GM19395 (cell line): Measurements from ENCODE around the gene HNRNPU.
"Not testable (repeated sequence)": the region's sequence is repeated elsewhere in the genome, so short reads cannot be mapped to it uniquely, and the experiment has no call there.

Experiments
- ATAC-seq: cut with Tn5 transposase; IDR thresholded peaks from one replicate; pipeline ENCODE4 v1.9.1; 2021; ENCODE audit warnings: mild to moderate bottlenecking, moderate library complexity; ENCODE audit not compliant: unreplicated experiment

HNRNPU gene

DNA sequence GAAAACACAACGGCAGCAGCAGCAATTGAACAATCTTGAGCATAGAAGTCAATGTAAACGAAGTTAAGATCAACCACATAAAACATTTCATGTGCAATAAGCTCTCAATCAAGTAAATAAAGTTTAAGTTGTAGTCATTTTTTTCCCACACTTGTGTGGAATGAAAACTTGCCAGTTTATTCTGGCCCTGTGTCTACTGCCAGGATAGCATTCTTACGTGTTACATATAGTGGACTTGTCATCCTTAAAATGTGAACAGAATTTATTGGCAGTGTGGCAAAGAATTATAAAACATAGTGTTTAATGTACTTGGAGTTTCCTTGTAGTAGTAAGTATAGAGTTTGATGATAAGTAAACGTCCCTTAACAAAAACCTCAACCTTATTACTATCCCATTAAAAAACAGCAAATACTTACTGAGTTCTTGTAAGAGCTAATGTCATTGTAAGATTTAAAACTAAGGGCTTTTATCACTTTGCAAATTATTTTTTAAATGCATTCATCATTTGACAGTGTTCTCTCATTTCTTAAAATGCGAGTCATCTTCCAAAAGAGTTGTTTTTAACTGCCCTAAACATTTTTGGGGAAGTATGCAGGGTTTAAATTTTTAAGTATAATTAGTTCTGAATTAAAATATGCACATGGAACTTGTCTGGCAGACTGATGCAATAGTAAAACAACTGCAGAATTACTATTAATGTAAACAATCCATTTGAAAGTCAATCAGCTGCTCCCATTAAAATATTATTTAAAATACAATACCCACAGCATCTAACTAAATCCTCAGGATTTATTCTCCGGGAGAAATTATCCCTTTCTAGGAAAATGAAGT lies 21.0 kb downstream of the HNRNPU start:
- no peak for ATAC-seq

DNA sequence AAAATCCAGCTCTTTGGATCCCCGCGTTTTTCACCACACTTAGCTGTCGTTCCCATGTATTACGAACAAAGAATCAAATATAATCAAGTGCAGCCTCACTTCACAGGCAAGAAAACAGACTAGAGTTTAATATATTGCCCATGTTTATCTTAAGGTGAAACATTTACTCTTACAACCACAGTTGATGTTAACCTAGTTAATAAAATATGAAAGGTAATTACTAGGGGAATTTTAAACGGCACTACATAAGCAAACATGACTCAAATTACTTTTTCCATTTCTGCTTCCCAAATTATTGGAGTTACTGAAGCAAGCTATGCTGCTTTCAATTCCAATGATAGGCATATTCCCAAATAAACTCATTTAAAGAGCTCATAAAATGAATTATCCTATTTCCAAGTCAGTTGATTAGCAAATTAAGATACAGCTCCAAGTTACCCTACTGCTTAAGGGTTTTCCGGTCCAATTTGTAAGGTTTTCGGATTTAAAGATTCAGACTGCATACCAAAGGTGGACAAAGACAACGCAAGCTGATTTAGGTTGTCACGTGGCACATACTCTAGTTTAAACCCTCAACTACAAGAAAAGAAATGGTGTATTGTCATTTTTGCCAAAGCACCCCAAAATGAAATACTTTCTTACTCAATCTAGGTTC lies 22.9 kb downstream of the HNRNPU start:
- ATAC-seq = no peak

DNA sequence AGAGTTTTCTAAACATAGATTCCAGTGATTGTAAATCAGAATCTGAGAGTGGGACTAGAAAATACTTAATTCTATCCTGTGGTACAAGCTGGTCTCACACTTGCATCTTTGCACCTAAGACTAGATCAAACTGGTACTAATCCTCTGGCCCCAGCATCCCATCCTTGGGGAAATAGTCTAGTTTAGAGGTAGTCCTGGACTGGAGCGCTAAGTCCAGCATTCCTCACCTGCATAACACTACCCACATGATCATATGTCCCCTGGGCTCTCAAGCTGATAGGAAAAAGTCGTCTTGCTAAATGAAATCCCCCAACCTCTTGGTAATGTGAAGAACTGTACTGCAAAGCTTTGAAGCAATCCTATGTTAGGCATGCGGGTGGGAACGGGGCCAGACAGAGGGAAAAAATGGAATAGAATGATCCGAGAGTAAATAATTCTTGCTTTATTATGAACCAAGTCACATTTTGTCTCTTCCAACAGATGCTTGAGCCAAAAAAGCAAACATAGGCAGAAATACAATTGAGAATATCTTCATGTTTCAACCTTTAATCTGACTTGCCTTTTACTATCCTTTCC lies 24.0 kb downstream of the HNRNPU start:
- no peak for ATAC-seq

DNA sequence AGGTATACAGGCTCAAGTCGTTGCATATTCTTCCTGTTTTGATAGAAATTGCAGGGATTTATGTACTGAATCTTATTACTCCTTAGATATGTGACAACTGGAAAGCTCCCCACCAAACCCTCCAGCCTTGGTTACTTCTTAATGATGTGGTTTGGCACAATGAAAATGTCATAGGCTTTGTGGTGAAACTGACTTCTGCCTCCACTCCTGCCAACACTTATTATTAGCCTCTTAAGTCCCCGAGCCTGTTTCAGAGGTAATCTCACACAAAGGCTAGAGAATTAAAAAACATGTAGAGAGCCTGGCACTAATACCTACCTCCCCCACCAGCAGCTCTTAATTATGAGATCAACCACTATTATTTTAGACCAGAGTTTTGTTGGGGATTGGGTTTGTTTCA lies 24.7 kb downstream of the HNRNPU start:
- ATAC-seq = no peak

DNA sequence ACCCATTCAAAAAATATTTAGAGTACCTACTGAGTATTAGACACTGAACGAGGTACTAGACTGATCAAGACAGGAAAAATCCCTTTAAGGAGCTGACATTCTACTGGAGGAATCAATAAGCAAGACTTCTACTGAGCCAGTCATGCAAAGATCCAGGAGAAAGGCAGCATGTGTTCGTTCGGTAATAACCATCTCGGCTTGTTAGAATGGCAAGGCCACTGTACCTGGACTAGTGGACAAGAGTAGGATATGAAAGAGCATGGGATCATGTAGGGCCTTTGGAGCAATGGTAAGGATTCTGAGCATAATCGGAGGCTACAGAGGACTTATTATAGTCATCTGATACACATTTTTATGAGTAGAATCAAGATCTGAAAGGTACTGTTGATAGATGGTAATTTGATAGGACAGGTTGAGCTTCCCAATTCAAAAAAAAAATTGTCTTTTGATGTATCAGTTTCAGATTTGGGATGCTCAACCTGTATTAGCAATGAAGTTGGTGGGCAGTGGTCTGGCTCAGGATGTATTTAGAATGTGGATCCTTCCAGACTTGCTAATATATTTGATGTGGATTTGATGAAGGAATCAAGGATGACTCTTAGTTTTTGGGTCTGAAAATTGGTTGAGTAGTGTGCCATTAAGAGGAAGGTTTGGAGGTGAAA lies 26.6 kb downstream of the HNRNPU start:
- no peak for ATAC-seq

DNA sequence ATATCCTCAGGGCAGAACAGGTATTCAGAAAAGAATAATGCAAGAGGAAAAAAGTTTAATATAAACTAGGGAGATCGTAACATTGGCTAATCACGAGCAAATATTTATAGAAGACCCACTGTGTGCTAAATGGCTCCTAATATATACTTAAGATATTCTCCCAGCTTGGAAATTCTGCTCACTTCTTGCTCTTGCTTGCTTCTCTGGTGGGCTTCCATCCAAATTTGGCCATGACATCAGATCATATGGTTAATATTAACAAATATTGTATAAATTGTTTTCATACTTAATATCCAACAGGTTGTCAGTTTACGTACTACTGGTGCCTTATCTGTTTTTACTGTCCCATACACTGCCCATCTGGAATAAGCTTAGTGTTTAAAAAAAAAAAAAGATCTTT lies 27.8 kb downstream of the HNRNPU start:
- ATAC-seq = no peak

DNA sequence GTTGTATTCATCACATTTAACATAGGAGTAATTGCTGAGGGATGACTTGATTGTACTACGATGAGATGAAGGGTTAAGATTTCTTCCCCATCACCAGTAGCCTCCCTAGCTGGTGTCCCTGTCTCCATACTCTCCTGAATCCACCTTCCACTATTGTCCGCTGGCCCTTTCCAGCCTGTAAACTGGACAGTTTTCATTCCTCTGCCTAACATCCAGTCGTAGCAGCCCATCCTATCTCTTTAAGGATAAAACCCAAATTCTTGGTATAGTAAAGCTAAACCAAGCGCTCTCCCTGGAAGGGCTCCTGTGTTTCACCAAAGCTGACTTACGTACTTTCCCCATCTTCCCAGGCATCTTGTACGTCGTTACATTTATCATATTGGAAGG lies 28.2 kb downstream of the HNRNPU start:
- no peak for ATAC-seq

DNA sequence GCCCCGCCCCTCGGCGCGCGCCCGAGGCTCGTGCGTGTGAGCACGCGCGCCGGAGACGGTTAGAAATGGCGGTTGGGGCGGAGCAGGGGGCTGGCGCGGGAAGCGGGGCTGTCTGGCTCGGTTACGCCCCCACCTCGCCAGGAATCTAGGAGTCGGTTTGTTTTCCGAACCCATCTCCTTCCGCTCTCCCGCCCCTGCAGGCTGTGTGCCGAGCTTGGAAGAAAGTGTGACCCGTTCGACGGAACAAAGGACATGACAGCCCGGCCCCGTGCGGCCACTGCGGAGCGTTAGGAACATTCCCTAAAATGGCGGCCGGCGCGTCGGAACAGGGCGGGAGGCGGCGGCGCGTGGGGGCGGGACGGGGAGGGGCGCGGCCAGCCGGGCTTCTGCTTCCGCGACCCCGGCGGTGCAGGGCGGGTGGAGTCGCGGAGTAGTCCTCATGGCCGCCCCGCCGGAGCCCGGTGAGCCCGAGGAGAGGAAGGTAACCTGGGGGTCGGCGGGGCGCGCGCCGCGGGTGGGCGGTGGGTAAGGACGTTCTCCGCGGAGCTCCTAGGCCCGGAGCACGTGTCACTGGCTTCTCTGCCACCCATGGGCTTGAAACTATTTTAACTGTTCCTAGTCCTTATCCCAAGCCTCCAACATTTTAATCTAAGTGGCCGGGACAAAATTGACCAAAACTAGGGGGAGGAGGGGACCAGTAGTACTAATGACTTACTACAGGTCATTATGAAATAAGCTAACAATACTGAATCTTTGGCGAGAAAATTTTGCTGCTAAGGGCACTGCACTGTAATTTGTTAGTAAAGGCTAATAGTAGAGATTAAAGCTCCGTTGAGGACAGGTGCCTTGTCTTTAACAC lies 28.8 kb downstream of the HNRNPU start, which contains the start of gene COX20:
COX20 (plus strand) TSS at position 383 of the 859 bp plus-strand sequence; CDS start at position 440, 57 bp downstream.
- peak; percentile 64 for ATAC-seq

DNA sequence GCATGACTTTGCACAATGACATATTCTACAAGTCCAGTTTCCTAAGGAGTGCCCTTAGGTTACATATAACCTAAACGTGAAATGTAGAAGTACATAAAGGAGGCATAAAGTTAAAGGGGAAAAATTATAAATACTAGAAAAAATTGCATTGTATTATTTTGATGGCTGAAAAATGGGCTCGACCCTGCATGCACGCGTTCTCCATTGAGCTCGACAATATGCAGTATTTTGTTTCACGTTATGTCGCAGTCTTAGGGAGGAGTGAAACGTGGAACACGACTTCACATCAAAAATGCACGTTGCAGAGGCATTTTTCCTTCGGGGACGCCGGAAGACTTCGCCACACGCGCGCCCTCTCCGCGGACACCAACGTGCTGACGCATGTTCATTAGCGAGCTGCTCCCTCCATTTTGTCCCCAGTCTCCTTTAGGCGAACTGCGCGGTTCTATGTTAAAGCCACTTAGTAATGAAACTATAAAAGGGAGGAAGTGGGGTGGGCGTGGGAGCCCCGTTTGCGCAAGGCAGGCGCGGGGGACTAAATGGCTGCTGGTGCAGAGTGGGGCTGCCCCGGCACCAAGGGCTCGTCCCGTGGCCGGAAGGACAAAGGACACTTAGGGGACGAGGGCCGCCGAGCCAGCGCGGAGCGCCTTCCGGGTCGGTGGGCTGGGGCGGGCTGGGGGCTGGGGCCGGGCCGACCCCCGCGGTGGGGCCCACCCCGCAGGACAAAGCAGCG lies 29.6 kb downstream of the HNRNPU start:
- peak; percentile 71 for ATAC-seq

DNA sequence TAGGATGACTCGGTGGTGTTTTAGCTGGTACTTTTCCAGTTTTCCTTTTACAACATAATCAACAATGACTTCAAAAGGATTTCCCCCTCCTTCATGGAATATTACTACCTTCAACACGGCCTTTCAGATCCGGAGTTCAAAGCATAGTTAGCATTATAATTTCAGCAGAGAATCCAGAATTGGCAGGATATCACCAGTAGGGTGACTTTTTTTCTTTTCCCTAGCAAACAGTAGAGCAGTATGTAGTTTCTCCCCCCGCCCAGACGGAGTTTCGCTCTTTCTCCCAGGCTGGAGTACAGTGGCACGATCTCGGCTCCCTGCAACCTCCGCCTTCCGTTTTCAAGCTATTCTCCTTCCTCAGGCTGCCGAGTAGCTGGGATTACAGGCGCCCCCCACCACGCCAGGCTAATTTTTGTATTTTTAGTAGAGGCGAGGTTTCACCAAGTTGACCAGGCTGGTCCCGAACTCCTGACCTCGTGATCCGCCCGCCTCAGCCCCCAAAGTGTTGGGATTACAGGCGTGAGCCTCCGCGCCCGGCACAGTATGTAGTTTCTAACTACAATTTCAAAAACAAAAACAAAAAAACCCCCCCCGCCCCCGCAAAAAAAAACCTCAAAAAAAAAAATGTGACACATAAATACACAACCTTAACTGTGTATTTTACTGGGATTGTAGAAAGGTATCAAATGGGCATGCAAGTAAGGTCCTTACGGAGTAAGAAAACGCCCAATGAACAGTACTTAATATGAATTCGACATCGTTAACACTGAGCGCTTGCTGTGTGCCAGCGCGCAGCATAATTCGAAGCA lies 30.4 kb downstream of the HNRNPU start:
- ATAC-seq = peak; percentile 8

DNA sequence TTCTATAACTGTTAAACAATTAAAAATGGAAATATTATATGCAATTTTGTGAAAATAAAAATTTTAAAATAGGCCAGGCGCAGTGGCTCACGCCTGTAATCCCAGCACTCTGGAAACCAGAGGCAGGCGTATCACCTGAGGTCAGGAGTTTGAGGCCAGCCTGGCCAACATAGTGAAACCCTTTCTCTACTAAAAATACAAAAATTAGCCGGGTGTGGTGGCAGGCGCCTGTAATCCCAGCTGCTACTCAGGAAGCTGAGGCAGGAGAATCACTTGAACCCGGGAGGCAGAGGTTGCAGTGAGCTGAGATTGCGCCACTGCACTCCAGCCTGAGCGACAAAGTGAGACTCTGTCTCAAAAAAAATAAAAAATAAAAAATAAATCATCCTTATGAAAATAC lies 31.1 kb downstream of the HNRNPU start:
- ATAC-seq = not testable (repeated sequence)

DNA sequence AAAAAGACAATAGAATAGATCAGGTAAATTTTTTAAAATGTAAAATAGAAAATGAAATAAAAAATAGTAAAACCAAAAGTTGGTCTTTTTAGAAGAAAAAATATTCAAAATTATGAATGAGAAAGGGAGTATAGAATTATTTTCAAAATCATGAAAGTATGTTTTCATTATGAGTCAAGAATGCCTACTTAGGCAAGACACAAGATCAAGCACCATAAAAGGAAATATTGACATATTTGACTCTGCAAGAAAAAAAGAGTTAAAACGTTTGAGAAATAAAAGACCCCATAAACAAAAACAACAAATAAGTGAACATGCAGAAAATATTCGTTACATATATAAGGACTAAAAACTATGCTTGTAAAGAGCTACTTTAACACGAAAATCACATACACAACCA lies 33.7 kb downstream of the HNRNPU start:
- no peak for ATAC-seq

DNA sequence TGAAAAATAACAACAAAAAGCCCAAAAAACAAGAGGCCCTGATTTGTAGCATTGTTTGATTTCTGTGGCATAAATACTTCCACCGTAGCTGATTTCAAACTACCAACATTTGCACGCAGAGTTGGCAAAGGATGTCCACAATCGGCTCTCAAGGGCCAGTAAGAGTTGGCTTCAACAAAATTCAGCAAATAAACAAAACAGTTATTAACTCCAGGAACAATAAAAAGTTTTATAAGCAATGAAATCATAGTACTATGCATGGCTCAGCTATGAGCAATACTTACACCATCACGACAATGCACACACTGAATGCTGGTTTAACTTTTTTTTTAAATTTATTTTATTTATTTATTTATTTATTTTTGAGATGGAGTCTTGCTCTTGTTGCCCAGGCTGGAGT lies 37.6 kb downstream of the HNRNPU start:
- no peak for ATAC-seq

DNA sequence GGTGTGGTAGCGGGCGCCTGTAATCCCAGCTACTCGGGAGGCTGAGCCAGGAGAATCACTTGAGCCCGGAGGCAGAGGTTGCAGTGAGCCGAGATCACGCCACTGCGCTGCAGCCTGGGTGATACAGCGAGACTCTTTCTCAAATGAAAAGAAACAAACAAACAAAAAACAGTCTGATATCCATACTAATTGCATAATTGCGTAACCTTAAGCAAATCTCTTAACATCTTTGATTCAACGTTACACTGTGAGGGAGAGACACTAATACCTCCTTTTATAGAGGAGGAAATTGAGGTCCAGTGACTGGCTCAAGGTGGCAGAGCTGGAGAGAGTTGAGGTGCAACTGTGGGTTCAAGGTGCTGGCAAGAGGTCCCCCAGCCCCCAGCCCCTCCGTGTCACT lies 41.5 kb downstream of the HNRNPU start:
- ATAC-seq = no peak

DNA sequence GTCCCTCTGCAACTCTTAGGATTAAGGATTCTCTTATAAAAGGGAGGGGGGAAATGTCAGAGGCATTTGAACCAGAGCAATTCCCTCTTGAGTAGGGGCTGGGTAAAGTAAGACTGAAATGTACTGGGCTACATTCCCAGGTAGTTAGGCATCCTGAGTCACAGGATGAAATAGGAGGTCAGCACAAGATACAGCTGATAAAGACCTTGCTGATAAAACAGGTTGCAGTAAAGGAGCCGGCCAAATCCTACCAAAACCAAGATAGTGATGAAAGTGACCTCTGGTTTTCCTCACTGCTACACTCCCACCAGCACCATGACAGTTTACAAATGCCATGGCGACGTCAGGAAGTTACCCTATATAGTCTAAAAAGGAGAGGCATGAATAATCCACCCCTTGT lies 43.2 kb downstream of the HNRNPU start:
- ATAC-seq = no peak

DNA sequence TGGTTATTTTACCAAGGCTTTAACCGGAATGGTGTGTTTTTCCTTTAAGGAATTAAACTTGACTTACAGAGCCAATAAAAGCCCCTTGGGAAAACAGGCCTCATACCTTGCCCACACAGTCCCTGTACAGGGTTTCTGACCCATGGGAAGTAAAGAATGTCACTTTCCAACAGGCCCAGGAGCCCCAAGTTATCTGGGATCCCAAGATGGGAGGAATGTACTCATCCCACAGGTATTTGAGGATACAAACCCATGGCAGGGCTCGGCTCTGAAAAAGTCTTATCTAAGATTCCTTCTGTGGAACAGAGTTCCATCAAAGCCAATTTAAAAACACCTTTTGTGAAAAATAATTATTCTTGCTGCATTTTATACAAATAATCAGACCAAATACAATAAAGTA lies 44.2 kb downstream of the HNRNPU start:
- ATAC-seq = no peak

DNA sequence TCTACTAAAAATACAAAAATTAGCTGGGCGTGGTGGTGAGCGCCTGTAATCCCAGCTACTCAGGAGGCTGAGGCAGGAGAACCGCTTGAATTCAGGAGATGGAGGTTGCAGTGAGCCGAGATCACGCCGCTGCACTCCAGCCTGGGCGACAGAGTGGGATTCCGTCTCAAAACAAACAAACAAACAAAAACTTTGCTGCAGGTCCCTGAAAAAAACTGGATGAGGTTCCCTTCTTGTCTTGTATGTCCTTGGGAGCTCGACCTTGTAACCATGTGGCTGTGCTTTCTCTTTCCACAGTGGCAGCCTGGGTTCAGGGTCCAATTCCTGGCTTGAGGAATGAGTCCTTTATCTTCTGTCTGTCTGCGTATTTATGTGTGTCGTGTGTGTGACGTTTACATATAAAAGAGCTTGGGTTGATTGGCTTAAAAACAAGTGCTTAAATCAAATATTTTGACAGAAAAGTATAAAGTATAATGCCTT lies 46.9 kb downstream of the HNRNPU start:
- no peak for ATAC-seq

DNA sequence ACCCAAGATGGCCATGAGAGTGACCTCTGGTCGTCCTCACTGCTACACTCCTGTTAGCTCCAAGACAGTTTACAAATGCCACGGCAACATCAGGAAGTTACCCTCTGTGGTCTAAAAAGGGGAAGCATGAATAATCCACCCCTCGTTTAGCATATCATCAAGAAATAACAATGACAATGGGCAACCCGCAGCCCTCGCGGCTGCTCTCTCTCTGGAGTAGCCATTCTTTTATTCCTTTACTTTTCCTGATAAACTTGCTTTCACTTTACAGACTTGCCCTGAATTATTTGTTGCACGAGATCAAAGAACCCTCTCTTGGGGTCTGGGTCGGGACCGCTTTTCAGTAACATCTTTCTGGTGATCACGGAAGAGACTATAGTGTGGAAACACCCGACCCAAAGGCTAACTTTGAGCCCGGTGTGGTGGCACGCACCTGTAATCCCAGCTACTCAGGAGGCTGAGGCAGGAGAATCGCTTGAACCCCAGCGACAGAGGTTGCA lies 48.7 kb downstream of the HNRNPU start:
- no peak for ATAC-seq

DNA sequence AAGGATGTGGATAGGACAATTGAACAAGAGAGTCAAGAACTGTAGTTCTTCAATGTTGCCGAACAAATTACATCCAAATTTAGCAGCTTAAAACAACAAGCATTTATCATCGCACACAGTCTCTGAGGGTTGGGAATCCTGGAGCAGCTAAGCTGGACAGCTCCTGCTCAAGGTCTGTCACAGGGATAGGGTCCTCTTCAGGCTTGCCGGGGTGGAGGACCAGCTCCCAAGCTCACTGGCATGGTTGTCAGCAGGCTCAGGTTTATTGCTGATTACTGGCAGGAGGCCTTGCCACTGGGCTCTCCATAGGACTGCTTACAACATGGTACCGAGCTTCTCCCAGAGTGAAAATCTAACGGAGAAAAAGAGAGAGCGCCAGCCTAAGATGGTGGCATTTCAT lies 51.0 kb downstream of the HNRNPU start:
- no peak for ATAC-seq
